HG02610 (cell line): ENCODE results near the gene FBXO3.
"Not testable (repeated sequence)": the region's sequence is repeated elsewhere in the genome, so short reads cannot be mapped to it uniquely, and the experiment has no call there.

Experiments
- ATAC-seq: cut with Tn5 transposase; IDR thresholded peaks from one replicate; pipeline ENCODE4 v1.9.1; 2021; ENCODE audit warnings: mild to moderate bottlenecking, moderate library complexity; ENCODE audit not compliant: unreplicated experiment

FBXO3 gene

DNA sequence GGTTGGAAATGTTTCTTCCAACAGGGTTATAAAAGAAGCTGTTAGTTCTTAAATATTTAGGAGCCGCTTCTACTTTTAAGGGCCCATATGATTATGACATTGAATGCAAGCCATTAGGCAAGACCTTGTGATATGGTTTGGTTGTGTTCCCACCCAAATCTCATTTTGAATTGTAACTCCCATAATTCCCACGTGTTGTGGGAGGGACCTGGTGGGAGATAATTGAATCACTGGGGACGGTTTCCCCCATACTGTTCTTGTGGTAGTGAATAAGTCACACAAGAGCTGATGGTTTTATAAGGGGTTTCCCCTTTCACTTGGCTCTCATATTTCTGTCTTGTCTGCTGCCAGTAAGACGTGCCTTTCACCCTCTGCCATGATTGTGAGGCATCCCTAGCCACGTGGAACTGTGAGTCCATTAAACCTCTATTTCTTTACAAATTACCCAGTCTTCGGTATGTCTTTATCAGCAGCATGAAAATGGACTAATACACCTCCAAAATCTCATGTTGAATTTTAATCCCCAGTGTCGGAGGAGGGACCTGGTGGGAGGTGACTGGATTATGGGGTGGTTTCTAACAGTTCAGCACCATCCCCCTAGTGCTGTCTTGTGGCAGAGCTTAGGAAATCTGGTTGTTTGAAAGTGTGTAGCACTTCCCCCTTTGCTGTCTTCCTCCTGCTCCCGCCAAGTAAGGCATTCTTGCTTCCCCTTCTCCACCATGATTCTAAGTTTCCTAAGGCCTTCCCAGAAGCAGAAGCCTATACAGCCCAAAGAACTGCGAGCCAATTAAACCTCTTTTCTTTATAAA is 42.4 kb downstream of the FBXO3 start:
- ATAC-seq, result peak; percentile 27

DNA sequence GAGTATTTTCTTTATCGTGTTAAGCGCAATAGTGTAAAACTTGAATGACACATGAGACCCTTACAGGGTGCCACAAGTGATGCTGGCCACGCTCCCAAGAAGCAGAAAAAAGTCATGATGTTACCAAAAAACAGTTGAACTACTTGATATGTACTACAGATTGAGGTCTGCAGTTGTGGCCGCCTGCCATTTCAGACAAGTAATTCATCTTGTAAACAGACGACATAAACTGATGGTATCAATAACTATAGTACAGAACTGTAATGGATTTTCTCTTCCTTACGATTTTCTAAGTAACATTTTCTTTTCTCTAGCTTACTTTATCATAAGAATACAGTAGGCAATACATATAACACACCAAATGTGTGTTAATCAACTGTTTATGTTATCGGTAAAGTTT is 43.6 kb downstream of the FBXO3 start:
- ATAC-seq, result no peak

GRCh38 chr11:33729072-33729664 is 45.2 kb downstream of the FBXO3 start:
- not testable (repeated sequence) for ATAC-seq

DNA sequence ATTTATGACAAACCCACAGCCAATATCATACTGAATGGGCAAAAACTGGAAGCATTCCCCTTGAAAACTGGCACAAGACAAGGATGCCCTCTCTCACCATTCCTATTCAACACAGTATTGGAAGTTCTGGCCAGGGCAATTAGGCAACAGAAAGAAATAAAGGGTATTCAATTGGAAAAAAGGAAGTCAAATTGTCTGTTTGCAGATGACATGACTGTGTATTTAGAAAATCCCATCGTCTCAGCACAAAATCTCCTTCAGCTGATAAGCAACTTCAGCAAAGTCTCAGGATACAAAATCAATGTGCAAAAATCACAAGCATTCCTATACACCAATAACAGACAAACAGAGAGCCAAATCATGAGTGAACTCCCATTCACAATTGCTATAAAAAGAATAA is 46.8 kb downstream of the FBXO3 start:
- ATAC-seq, result not testable (repeated sequence)

- ATAC-seq, result no peak
These were observed 48.8 kb downstream of the FBXO3 start for GRCh38 chr11:33725496-33725895.

GRCh38 chr11:33724644-33725035 is 49.7 kb downstream of the FBXO3 start:
- ATAC-seq, result no peak

- ATAC-seq, result peak; percentile 17
These were observed 51.0 kb downstream of the FBXO3 start for GRCh38 chr11:33723238-33723881.

DNA sequence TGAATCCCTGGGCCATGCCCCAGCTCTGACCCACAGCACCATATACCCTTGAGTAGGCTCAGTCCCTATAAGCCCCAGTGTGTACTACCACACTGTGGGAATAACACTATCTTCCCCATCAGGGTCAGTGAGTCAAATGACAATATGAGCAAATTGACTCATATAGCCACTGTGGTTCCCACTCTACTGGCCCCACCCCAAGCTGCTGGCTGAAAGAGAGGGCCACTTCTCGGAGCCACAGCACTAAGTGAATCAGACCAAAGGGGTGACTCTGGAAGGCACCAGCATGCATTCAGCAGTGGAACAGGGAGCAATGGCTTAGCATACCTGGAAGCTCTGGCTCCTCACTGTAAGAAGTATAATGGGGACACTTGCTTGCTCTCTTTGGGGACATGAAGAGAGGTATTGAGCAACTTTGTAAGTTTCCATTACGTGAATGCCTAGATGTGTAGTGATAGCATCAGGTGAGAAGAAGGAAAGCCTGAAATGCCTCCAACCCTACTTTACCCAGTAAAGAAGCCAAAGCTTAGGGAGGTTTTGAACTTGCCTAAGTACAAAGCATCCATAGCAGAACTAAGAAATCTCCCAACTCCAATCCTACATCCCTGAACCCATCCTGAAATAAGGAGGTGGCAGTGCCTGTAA is 51.6 kb downstream of the FBXO3 start:
- peak; percentile 94 for ATAC-seq

GRCh38 chr11:33721984-33722383 is 52.3 kb downstream of the FBXO3 start:
- ATAC-seq, result no peak

DNA sequence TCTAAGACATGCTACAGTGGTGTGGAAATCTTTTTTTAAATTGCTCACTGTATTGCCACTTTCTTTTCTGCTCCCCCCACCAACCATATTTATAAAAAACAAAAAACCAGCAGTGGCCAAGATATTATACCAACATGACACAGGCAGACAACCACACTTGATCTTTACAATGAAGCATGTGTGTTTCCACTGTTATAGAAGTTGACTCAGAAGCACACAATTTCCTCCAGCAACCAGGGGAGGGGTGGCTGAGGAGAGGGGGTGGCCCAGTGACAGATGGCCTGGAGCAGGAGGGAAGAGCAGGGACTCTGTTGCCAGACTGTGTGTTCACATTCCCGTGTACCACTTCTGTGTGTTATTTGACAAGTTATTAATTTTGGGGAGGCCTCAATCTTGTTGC is 52.9 kb downstream of the FBXO3 start:
- ATAC-seq, result no peak

- ATAC-seq, result no peak
These were observed 54.7 kb downstream of the FBXO3 start for GRCh38 chr11:33719587-33719986.

GRCh38 chr11:33718440-33718839 is 55.9 kb downstream of the FBXO3 start:
- ATAC-seq, result no peak

DNA sequence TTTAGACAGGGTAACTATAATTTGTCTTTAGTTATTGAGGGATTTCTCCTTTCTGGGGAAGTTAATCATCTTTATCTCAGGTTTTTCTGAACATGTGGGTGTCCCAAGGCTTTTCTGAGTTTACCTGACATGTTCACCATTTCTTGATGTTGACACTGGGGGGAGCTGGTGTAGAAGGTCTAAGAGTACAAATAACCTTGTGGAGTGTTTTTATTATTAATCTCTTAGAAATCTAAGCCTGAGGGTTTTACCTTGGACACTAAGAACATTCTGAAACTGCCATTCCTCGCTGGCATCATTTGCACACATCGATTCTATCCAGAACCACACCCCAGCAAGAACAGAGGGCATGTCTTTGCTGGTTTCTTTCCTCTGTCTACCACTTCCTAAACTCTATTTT is 58.1 kb downstream of the FBXO3 start:
- ATAC-seq, result no peak

DNA sequence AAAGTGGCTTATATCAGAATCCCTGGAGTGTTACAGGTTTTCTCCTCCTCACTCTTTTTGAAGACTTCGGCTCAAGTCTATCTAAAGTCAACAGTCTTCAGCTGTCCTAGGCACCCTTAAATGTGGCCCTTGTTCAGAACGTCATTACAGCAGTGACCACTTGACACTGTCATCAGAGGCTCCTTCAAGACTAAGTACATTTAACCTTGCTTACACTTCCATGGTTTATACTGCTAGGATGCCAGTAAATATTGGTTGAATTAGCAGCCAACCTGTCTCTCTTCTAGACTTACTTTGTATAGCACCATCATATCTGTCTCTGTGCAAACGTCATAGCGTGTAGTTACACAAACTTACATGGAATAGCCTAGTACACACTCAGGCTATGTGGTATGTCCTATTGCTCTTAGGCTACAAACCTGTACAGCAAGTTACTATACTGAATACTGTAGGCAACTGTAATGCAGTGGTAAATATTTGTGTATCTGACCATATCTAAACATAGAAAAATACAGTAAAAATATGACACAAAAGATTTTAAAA is 60.4 kb downstream of the FBXO3 start:
- no peak for ATAC-seq

DNA sequence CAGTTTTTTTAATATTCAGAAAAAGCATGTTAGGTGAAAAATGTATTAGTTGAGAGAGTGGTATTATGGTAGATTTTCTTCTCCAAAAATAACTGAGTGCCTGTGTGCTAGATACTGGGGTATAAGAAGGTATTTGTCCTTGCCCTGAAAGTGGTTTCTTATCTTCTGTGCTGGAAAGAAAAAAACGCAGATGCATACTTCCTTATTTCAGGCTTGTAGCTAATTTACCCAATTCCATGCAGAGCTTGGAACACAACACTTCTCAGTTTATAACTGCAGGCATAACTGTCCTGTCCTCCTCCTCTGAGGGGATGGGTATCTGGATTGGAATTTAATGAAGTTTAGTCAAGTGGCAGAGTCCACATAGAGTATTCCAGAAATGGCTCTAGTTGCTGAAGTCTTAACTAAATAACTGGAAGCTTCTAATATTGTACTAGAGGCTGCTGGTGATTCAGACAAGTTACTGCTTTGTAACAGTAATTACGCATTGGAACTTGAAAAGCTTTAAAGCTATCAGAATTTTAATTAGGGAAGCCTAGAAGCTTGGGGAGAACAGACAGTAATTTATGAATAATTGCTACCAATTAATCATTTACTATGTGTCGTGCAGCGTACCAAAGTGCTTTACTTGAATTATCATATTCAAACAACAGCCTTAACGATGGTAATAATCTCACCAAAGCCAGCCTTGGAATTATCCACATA is 61.0 kb downstream of the FBXO3 start:
- no peak for ATAC-seq

- ATAC-seq, result no peak
These were observed 61.9 kb downstream of the FBXO3 start for GRCh38 chr11:33712436-33712835.

DNA sequence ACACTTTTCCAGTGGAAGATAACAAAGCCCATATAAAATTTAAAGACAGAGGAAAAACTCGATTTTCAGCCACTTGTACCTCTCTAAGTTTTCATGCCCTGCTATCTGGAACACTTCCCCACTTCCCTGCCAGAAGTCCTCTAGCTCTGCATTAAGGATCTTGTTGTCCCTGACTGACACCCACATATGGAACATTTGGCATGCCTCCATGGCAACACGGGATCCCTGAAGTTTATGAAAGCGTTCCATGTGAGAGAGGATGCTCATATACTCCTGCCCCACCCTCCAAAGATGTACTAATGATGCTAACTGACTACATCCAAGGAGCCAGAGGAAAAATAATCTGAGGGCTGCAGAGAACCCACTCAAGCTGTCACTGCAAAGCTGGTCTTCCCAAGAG is 64.9 kb downstream of the FBXO3 start:
- ATAC-seq, result no peak

- no peak for ATAC-seq
These were observed 65.3 kb downstream of the FBXO3 start for GRCh38 chr11:33708985-33709384.

- ATAC-seq, result not testable (repeated sequence)
These were observed 66.5 kb downstream of the FBXO3 start for GRCh38 chr11:33707831-33708230.

- ATAC-seq, result no peak
These were observed 67.4 kb downstream of the FBXO3 start for GRCh38 chr11:33706966-33707365.

GRCh38 chr11:33706546-33706945 is 67.8 kb downstream of the FBXO3 start:
- no peak for ATAC-seq
